HCT116 (cell line): ENCODE measurements around the gene XPNPEP1. TPM values are rescaled to one million over a fixed set of nuclear protein-coding genes. Genes with fewer than 3 reads are reported as not detected.

Experiments
- ATAC-seq: fragments of 200-7000 bp; cut with Tn5 transposase; 2 replicates; pipeline ENCODE4 v1.9.1; 2020; ENCODE audit warnings: mild to moderate bottlenecking, moderate library complexity
- BruUV-seq: library from RNA; stranded (reverse); fragments of 400-500 nt; replicated peaks from 2 replicates; lab custom pipeline; 2021; lab: Mats Ljungman, UMichigan
- CTCF ChIA-PET: fragments of 300-600 bp; sonication (Branson Sonifier 250); formaldehyde crosslinking; loops from one replicate; lab custom pipeline; 2021; ENCODE audit warnings: antibody characterized with exemption; lab: Charles Lee
- POLR2A ChIA-PET: fragments of 300-600, 350-600 bp; sonication (Branson Sonifier 250); formaldehyde crosslinking; loops from one replicate; lab custom pipeline; 2021; ENCODE audit warnings: antibody characterized with exemption; lab: Charles Lee
- RAD21 ChIA-PET, 2 experiments: fragments of 300-600 bp; sonication (Branson Sonifier 250); formaldehyde crosslinking; loops; one replicate each; lab custom pipeline; 2023; ENCODE audit warnings: low total read pairs in 2 of 2; ENCODE audit not compliant: uncharacterized antibody in 2 of 2, unreplicated experiment in 2 of 2, low non-redundant PET in 1 of 2; lab: Charles Lee
- DNase-seq: peaks from one replicate; pipeline ENCODE4 v3.0.0-alpha.2; 2010; ENCODE audit warnings: low read depth, low spot score
- H2AFZ ChIP-seq: fragments of 200-600 bp; shearing (Covaris generic), sonication (generic); 2 replicates; pipeline ENCODE4 v1.6.1; 2017; ENCODE audit warnings: low read depth, mixed run types, mixed read lengths, antibody characterized with exemption, low read length; ENCODE audit not compliant: poor library complexity, severe bottlenecking
- H3K27ac ChIP-seq: 2 replicates; pipeline ENCODE4 v1.5.1; 2012; ENCODE audit warnings: low read depth, low read length
- H3K27me3 ChIP-seq: fragments of 200-600 bp; sonication (generic); 2 replicates; pipeline ENCODE4 v1.6.1; 2016; ENCODE audit warnings: mixed run types, low read length, mixed read lengths; ENCODE audit not compliant: insufficient read depth
- H3K36me3 ChIP-seq, 2 experiments: fragments of 200-500 bp in 1 of 2; fragments of 200-600 bp in 1 of 2; sonication (Bioruptor generic) in 1 of 2; sonication (generic) in 1 of 2; 2 replicates each; pipeline versions ENCODE4 v1.5.1 to v1.6.1; 2014 to 2016; ENCODE audit warnings: low read length in 2 of 2, inconsistent platforms in 1 of 2, mixed read lengths in 1 of 2, mixed run types in 1 of 2; ENCODE audit not compliant: insufficient read depth in 2 of 2, control insufficient read depth in 1 of 2
- H3K4me1 ChIP-seq, 2 experiments: fragments of 200-600 bp in 1 of 2; sonication (generic) in 1 of 2; 2 replicates each; pipeline versions ENCODE4 v1.5.1 to v1.6.1; 2012 to 2017; ENCODE audit warnings: low read length in 2 of 2, inconsistent platforms in 1 of 2, mild to moderate bottlenecking in 1 of 2, mixed read lengths in 1 of 2, mixed run types in 1 of 2, moderate library complexity in 1 of 2; ENCODE audit not compliant: insufficient read depth in 2 of 2, control insufficient read depth in 1 of 2
- H3K4me2 ChIP-seq: fragments of 200-600 bp; sonication (generic); 2 replicates; pipeline ENCODE4 v1.6.1; 2017; ENCODE audit warnings: mixed run types, low read length, mixed read lengths
- H3K4me3 ChIP-seq, 2 experiments: fragments of 200-600 bp in 1 of 2; sonication (generic) in 1 of 2; replicated peaks in 1 of 2; 2 replicates each; pipeline ENCODE4 v1.5.1; 2011 to 2016; ENCODE audit warnings: low read length in 2 of 2, control low read depth in 1 of 2, low read depth in 1 of 2, mild to moderate bottlenecking in 1 of 2, mixed read lengths in 1 of 2, mixed run types in 1 of 2
- H3K79me2 ChIP-seq: fragments of 200-600 bp; sonication (generic); 2 replicates; pipeline ENCODE4 v1.6.1; 2017; ENCODE audit warnings: mild to moderate bottlenecking, mixed run types, low read length, moderate library complexity, mixed read lengths; ENCODE audit not compliant: insufficient read depth
- H3K9ac ChIP-seq: fragments of 200-600 bp; sonication (generic); 2 replicates; pipeline ENCODE4 v1.6.1; 2016; ENCODE audit warnings: low read length, mixed read lengths
- H3K9me2 ChIP-seq: fragments of 200-600 bp; sonication (generic), shearing (Covaris generic); 2 replicates; pipeline ENCODE4 v1.6.1; 2017; ENCODE audit warnings: mixed run types, mild to moderate bottlenecking, moderate library complexity; ENCODE audit not compliant: insufficient read depth
- H3K9me3 ChIP-seq, 2 experiments: fragments of 200-500 bp in 1 of 2; fragments of 200-600 bp in 1 of 2; sonication (Bioruptor generic) in 1 of 2; sonication (generic) in 1 of 2; 2 replicates each; pipeline ENCODE4 v1.6.1; 2014 to 2017; ENCODE audit warnings: low read length in 2 of 2, mixed read lengths in 2 of 2, inconsistent platforms in 1 of 2, low read depth in 1 of 2, mild to moderate bottlenecking in 1 of 2, mixed run types in 1 of 2, moderate library complexity in 1 of 2; ENCODE audit not compliant: control insufficient read depth in 1 of 2, insufficient read depth in 1 of 2
- H4K20me1 ChIP-seq: fragments of 200-600 bp; sonication (generic), shearing (Covaris generic); 2 replicates; pipeline ENCODE4 v1.6.1; 2017; ENCODE audit warnings: mixed run types, mild to moderate bottlenecking, moderate library complexity; ENCODE audit not compliant: insufficient read depth
- POLR2A ChIP-seq: IDR thresholded peaks from 2 replicates; pipeline ENCODE4 v1.7.0; 2011; ENCODE audit warnings: borderline replicate concordance; ENCODE audit not compliant: insufficient read depth, insufficient read length; ENCODE audit errors: extremely low read depth
- intact Hi-C: fragments of 100-400 bp; cut with micrococcal nuclease; formaldehyde crosslinking; loops from 2 replicates; pipeline ENCODE4 v1.10.0; 2022
- total RNA-seq: library from RNA; stranded (reverse); gene quantifications from one replicate; pipeline ENCODE4 v1.2.1, GENCODE V29; 2021; ENCODE audit not compliant: unreplicated experiment
- TF ChIP-seq, protein P1 (sequence below): IDR thresholded peaks from 2 replicates; pipeline ENCODE4 v1.6.1; 2012
- TF ChIP-seq, protein P2 (sequence below): IDR thresholded peaks from 2 replicates; pipeline ENCODE4 v1.6.1; 2012; ENCODE audit warnings: low read depth

XPNPEP1 gene
- total RNA-seq, 1 experiment from 2014 or later = 87.3 TPM

DNA sequence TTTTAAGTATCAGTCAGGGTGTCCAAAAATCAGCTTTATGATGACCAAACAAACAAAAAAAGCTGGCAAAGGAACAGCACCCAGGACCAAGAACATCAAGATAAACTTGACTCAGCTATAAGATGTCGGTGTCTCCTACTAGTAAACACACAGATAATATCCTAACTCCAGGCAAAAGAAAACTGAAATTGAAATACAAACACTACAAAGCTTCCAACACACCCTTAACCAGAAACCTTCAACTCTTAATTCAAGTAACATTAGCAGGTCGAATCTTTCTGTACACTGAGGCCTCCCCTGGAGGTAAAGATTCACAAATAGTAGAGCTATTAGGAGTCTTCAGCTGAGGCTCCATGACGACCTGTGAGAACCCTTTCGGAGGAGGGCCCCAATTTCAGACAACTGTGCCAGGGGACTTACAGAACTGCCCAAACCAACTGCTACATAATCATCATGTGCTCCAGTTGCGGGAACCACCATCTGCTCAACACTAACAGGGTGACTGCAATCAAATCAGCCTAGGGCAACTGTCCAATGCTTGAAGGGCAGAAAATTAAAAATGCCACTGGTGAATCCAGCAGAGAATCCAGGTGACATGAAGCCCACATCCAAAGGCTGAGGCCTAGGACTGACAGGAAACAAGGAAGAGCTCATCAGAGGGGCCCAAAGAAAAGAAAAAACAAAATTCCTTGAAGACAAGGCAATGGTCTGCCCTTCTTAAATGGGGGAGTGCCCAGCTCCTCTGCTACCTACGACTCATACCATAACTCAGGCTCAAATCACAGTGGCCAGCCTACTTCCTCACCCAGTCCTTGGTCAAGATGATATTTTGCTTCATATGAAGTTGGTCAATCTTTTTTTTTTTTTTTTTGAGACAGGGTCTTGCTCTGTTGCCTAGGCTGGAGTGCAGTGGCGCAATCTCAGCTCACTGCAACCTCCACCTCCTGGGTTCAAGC is 20.0 kb downstream of the XPNPEP1 start (continued):
- TF ChIP-seq, protein P1, sequence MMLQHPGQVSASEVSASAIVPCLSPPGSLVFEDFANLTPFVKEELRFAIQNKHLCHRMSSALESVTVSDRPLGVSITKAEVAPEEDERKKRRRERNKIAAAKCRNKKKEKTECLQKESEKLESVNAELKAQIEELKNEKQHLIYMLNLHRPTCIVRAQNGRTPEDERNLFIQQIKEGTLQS = no peak

DNA sequence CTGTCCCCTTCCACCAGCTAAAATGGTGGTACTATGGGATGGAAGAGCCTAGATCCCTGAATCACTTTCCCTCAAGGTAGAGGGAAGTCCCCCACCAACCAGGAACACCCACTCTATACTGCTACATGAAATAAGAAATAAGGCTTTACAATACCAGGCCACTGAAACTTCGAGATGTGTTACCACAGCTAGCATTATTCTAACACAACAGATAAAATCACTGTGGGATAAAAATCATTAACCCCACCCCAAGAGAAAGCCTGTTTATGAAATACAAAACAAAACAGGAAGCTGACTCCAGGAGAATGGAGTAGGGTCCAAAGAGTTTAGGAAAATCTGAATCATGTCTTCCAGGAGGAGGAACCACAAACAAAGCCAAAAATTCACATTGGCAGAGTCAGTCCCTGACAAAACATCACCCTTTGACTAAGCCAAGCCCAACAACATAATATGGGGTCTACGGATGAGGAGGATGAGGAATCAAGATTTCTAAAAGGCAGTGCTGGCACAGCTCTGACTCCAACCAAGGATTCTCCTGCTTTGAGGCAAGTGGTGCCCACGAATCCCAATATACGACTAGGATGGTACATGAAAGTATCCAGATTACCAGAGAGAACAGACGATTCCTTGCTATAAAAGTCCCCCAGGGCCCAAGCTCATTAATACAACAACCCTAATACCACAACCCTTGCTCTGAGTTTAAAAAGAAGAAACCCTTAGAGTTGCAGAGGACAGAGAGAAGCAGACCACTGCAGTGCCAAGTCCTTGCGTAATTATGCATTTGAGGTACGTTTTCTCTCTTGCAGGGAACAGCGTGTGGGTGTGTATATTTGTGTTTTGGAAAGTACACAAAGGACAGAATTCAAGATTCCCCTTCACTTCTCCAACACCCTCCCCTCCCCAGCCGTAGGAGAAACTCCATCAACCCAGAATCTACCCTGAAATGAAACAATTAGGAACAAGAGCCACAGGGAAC is 23.7 kb downstream of the XPNPEP1 start:
- no TSS peak for BruUV-seq
- H3K36me3 ChIP-seq = no peaks in the 10 kb centered on the region; a peak in 1 of 4 replicates
- no peak overlapping the region for H2AFZ ChIP-seq
- peaks cover 0 to 12% of the 10 kb centered on the region in 2 experiments; a peak in 1 of 4 replicates for H3K4me1 ChIP-seq
- H3K4me2 ChIP-seq = no peak overlapping the region
- peaks cover 38% of the 10 kb centered on the region for H3K79me2 ChIP-seq
- ChIA-PET CTCF (interaction anchor here (4.8 kb wide), 1 partner anchor 15 kb away, joined by 28 read pairs; no protein-coding TSS in a partner anchor), POLR2A (no interaction called here), RAD21 (no interaction called here)
- H3K9ac ChIP-seq = no peak overlapping the region
- intact Hi-C loops = no loop called here
- no peak for DNase-seq
- H3K27me3 ChIP-seq = no peaks in the 10 kb centered on the region
- no peak overlapping the region for H3K27ac ChIP-seq
- ATAC-seq = no peak
- H3K4me3 ChIP-seq = no peak overlapping the region
- H3K9me3 ChIP-seq = no peaks in the 10 kb centered on the region
- TF ChIP-seq, protein P2, sequence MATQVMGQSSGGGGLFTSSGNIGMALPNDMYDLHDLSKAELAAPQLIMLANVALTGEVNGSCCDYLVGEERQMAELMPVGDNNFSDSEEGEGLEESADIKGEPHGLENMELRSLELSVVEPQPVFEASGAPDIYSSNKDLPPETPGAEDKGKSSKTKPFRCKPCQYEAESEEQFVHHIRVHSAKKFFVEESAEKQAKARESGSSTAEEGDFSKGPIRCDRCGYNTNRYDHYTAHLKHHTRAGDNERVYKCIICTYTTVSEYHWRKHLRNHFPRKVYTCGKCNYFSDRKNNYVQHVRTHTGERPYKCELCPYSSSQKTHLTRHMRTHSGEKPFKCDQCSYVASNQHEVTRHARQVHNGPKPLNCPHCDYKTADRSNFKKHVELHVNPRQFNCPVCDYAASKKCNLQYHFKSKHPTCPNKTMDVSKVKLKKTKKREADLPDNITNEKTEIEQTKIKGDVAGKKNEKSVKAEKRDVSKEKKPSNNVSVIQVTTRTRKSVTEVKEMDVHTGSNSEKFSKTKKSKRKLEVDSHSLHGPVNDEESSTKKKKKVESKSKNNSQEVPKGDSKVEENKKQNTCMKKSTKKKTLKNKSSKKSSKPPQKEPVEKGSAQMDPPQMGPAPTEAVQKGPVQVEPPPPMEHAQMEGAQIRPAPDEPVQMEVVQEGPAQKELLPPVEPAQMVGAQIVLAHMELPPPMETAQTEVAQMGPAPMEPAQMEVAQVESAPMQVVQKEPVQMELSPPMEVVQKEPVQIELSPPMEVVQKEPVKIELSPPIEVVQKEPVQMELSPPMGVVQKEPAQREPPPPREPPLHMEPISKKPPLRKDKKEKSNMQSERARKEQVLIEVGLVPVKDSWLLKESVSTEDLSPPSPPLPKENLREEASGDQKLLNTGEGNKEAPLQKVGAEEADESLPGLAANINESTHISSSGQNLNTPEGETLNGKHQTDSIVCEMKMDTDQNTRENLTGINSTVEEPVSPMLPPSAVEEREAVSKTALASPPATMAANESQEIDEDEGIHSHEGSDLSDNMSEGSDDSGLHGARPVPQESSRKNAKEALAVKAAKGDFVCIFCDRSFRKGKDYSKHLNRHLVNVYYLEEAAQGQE = no peak
- no peak for TF ChIP-seq POLR2A
- no peaks in the 10 kb centered on the region for H3K9me2 ChIP-seq
- no peaks in the 10 kb centered on the region; the same call in 1 of the 2 replicates for H4K20me1 ChIP-seq
